H1 (cell line): Measurements from ENCODE around the gene APOL2. TPM values are rescaled to one million over a fixed set of nuclear protein-coding genes. Genes with fewer than 3 reads are reported as not detected.

Source experiments
- CTCF ChIA-PET: fragments of 300-600 bp; sonication (Branson Sonifier 250); formaldehyde crosslinking; loops from one replicate; lab custom pipeline; 2021; ENCODE audit not compliant: partially characterized antibody; lab: Charles Lee
- POLR2A ChIA-PET: fragments of 300-600 bp; sonication (Branson Sonifier 250); formaldehyde crosslinking; loops from one replicate; lab custom pipeline; 2021; ENCODE audit warnings: inconsistent platforms; ENCODE audit not compliant: partially characterized antibody; lab: Charles Lee
- DNase-seq, 2 experiments: peaks; one replicate each; pipeline versions ENCODE4 v3.0.0 to v3.0.0-alpha.2; 2010 to 2022; ENCODE audit warnings: low spot score in 2 of 2, low read depth in 1 of 2, mixed read lengths in 1 of 2
- FAIRE-seq: peaks from 2 replicates; lab custom pipeline; 2011; peaks lifted over from hg19 to GRCh38; lab: Jason Lieb, UNC
- H2AFZ ChIP-seq: 2 replicates; pipeline ENCODE4 v1.8.1; 2012; ENCODE audit warnings: low read length, inconsistent platforms
- H2AK5ac ChIP-seq: 2 replicates; pipeline ENCODE4 v1.6.1; 2013; ENCODE audit warnings: low read depth, low read length
- H2BK120ac ChIP-seq: replicated peaks from 2 replicates; pipeline ENCODE3; 2013; ENCODE audit warnings: low read depth, low read length, inconsistent platforms
- H2BK12ac ChIP-seq: 2 replicates; pipeline ENCODE4 v1.6.1; 2013; ENCODE audit warnings: low read depth, low read length
- H2BK15ac ChIP-seq: 2 replicates; pipeline ENCODE4 v1.6.1; 2013; ENCODE audit warnings: low read length
- H2BK20ac ChIP-seq: 2 replicates; pipeline ENCODE4 v1.6.1; 2013; ENCODE audit warnings: low read length
- H2BK5ac ChIP-seq: 2 replicates; pipeline ENCODE4 v1.6.1; 2013; ENCODE audit warnings: low read depth, low read length
- H3K14ac ChIP-seq: 2 replicates; pipeline ENCODE4 v1.6.1; 2013; ENCODE audit warnings: inconsistent platforms; ENCODE audit not compliant: insufficient read length
- H3K18ac ChIP-seq: 2 replicates; pipeline ENCODE4 v1.6.1; 2013; ENCODE audit warnings: low read length; ENCODE audit errors: extremely low read depth
- H3K23ac ChIP-seq: 2 replicates; pipeline ENCODE4 v1.6.1; 2013; ENCODE audit warnings: inconsistent platforms; ENCODE audit not compliant: insufficient read length
- H3K23me2 ChIP-seq: 2 replicates; pipeline ENCODE4 v1.6.1; 2013; ENCODE audit warnings: low read depth, low read length
- H3K27ac ChIP-seq: 2 replicates; pipeline ENCODE4 v1.6.1; 2011; ENCODE audit warnings: low read depth, low read length, inconsistent platforms
- H3K27me3 ChIP-seq, 4 experiments: replicated peaks in 1 of 4; 1 replicate in 1 of 4; 2 replicates in 3 of 4; pipeline versions ENCODE4 v1.6.1 to v1.8.1; 2011 to 2013; ENCODE audit warnings: low read length in 3 of 4, mild to moderate bottlenecking in 3 of 4, inconsistent platforms in 2 of 4, mixed read lengths in 2 of 4, moderate library complexity in 1 of 4; ENCODE audit not compliant: control insufficient read depth in 3 of 4, insufficient read depth in 3 of 4; ENCODE audit errors: extremely low read depth in 1 of 4
- H3K36me3 ChIP-seq, 4 experiments: 2 replicates each; pipeline versions ENCODE4 v1.6.1 to v1.8.1; 2011 to 2013; ENCODE audit warnings: mild to moderate bottlenecking in 4 of 4, low read length in 3 of 4, moderate library complexity in 2 of 4, control low read depth in 1 of 4, inconsistent platforms in 1 of 4; ENCODE audit not compliant: insufficient read depth in 4 of 4, control insufficient read depth in 2 of 4
- H3K4ac ChIP-seq: replicated peaks from 2 replicates; pipeline ENCODE3; 2013; ENCODE audit warnings: low read length, low read depth, mixed read lengths, inconsistent platforms; ENCODE audit not compliant: insufficient read length
- H3K4me1 ChIP-seq, 4 experiments: replicated peaks in 1 of 4; 1 replicate in 1 of 4; 2 replicates in 3 of 4; pipeline versions ENCODE4 v1.6.1 to v1.8.1; 2011 to 2013; ENCODE audit warnings: low read length in 3 of 4, inconsistent platforms in 2 of 4, mixed read lengths in 1 of 4; ENCODE audit not compliant: insufficient read depth in 4 of 4, control insufficient read depth in 3 of 4
- H3K4me2 ChIP-seq, 2 experiments: 2 replicates each; pipeline versions ENCODE4 v1.6.1 to v1.8.1; 2011 to 2013; ENCODE audit warnings: low read depth in 2 of 2, low read length in 2 of 2, control low read depth in 1 of 2, inconsistent platforms in 1 of 2, mild to moderate bottlenecking in 1 of 2; ENCODE audit not compliant: insufficient read depth in 1 of 2
- H3K4me3 ChIP-seq, 4 experiments: fragments of 200-600, 300-600 bp in 1 of 4; sonication (generic), shearing (Covaris generic), sonication (Bioruptor Twin) in 1 of 4; 2 replicates each; pipeline versions ENCODE4 v1.5.1 to v1.8.1; 2011 to 2016; ENCODE audit warnings: low read length in 4 of 4, low read depth in 3 of 4, control low read depth in 2 of 4, inconsistent platforms in 2 of 4, mild to moderate bottlenecking in 2 of 4, mixed read lengths in 1 of 4, moderate library complexity in 1 of 4; ENCODE audit not compliant: insufficient read depth in 2 of 4; ENCODE audit errors: extremely low read depth in 1 of 4
- H3K56ac ChIP-seq: replicated peaks from 2 replicates; pipeline ENCODE3; 2013; ENCODE audit warnings: low read depth, mild to moderate bottlenecking, mixed read lengths, low read length, inconsistent platforms; ENCODE audit not compliant: insufficient read length
- H3K79me1 ChIP-seq: 2 replicates; pipeline ENCODE4 v1.6.1; 2013; ENCODE audit warnings: low read depth, low read length, control low read depth
- H3K79me2 ChIP-seq, 2 experiments: 2 replicates each; pipeline versions ENCODE4 v1.6.1 to v1.8.1; 2012 to 2013; ENCODE audit warnings: low read length in 2 of 2, mild to moderate bottlenecking in 2 of 2, inconsistent platforms in 1 of 2; ENCODE audit not compliant: insufficient read depth in 2 of 2, control insufficient read depth in 1 of 2
- H3K9ac ChIP-seq, 4 experiments: replicated peaks in 1 of 4; 1 replicate in 1 of 4; 2 replicates in 3 of 4; pipeline versions ENCODE4 v1.6.1 to v1.8.1; 2011 to 2013; ENCODE audit warnings: low read depth in 3 of 4, low read length in 3 of 4, control low read depth in 2 of 4, mild to moderate bottlenecking in 2 of 4, moderate library complexity in 2 of 4, inconsistent platforms in 1 of 4; ENCODE audit errors: extremely low read depth in 1 of 4
- H3K9me3 ChIP-seq, 2 experiments: 2 replicates each; pipeline versions ENCODE4 v1.6.1 to v1.8.1; 2012 to 2013; ENCODE audit warnings: mild to moderate bottlenecking in 2 of 2, moderate library complexity in 2 of 2, control low read depth in 1 of 2, inconsistent platforms in 1 of 2, low read depth in 1 of 2, low read length in 1 of 2, mixed read lengths in 1 of 2; ENCODE audit not compliant: insufficient read depth in 2 of 2
- H4K20me1 ChIP-seq, 2 experiments: replicated peaks in 1 of 2; 2 replicates each; pipeline versions ENCODE3 to v1.8.1; 2011 to 2013; ENCODE audit warnings: inconsistent platforms in 2 of 2, low read length in 2 of 2, mild to moderate bottlenecking in 1 of 2; ENCODE audit not compliant: insufficient read depth in 2 of 2, control insufficient read depth in 1 of 2
- H4K5ac ChIP-seq: 2 replicates; pipeline ENCODE4 v1.6.1; 2013; ENCODE audit warnings: low read length, low read depth, mixed read lengths, inconsistent platforms; ENCODE audit not compliant: insufficient read length
- H4K8ac ChIP-seq: 2 replicates; pipeline ENCODE4 v1.8.0; 2013; ENCODE audit warnings: mild to moderate bottlenecking, moderate library complexity, low read length, inconsistent platforms; ENCODE audit not compliant: insufficient read depth; ENCODE audit errors: extremely low read depth
- H4K91ac ChIP-seq: replicated peaks from 2 replicates; pipeline ENCODE3; 2013; ENCODE audit warnings: low read length, mixed read lengths, inconsistent platforms; ENCODE audit not compliant: insufficient read length
- ATF3 ChIP-seq: IDR thresholded peaks from 2 replicates; pipeline ENCODE4 v1.6.1; 2011; ENCODE audit warnings: low read depth, mild to moderate bottlenecking, low read length; ENCODE audit not compliant: insufficient read depth
- BCL11A ChIP-seq, 2 experiments: IDR thresholded peaks; one replicate each; pipeline ENCODE4 v1.6.1; 2011; ENCODE audit warnings: low read depth in 2 of 2, low read length in 2 of 2, mild to moderate bottlenecking in 2 of 2
- CREB1 ChIP-seq: IDR thresholded peaks from 2 replicates; pipeline ENCODE4 v1.6.1; 2012; ENCODE audit warnings: inconsistent platforms
- HDAC2 ChIP-seq, 2 experiments: fragments of 300-600 bp in 1 of 2; sonication (generic) in 1 of 2; IDR thresholded peaks; 2 replicates each; pipeline ENCODE4 v1.6.1; 2011 to 2012; ENCODE audit warnings: low read depth in 2 of 2, low read length in 2 of 2, mild to moderate bottlenecking in 2 of 2, moderate library complexity in 2 of 2, borderline replicate concordance in 1 of 2, inconsistent platforms in 1 of 2
- SIN3A ChIP-seq, 2 experiments: IDR thresholded peaks in 1 of 2; conservative IDR thresholded peaks in 1 of 2; 2 replicates each; pipeline ENCODE4 v1.6.1; 2011 to 2012; ENCODE audit warnings: low read length in 2 of 2, improper control_type of control experiment in 1 of 2, low read depth in 1 of 2, mild to moderate bottlenecking in 1 of 2
- TBP ChIP-seq: IDR thresholded peaks from 2 replicates; pipeline ENCODE4 v1.6.1; 2011; ENCODE audit warnings: low read depth, low read length, improper control_type of control experiment
- YY1 ChIP-seq: IDR thresholded peaks from 2 replicates; pipeline ENCODE4 v1.6.1; 2011; ENCODE audit warnings: low read depth, mild to moderate bottlenecking, low read length
- ZNF274 ChIP-seq: IDR thresholded peaks from 2 replicates; pipeline ENCODE4 v1.7.0; 2012; ENCODE audit warnings: low read length, borderline replicate concordance; ENCODE audit errors: extremely low read depth
- WGBS, 2 experiments: shearing (Covaris generic) in 1 of 2; methylation state at CpG; one replicate each; pipeline versions ENCODE4 v1.1.6 to v1.1.7; 2013 to 2015; ENCODE audit warnings: low lambda C conversion rate in 2 of 2, mixed read lengths in 2 of 2, inconsistent platforms in 1 of 2, low coverage in 1 of 2, missing lambda C conversion rate in 1 of 2; ENCODE audit not compliant: insufficient replicate concordance in 2 of 2, insufficient coverage in 1 of 2, insufficient read length in 1 of 2; ENCODE audit errors: extremely low coverage in 1 of 2, missing lambda C conversion rate in 1 of 2; 5-methylcytosine and 5-hydroxymethylcytosine counted together
- polyA plus RNA-seq, 7 experiments: library from polyadenylated mRNA; depleted of rRNA in 3 of 7; stranded (reverse) in 5 of 7; unstranded in 2 of 7; fragments of >200 nt in 5 of 7; fragments of 200-250 nt in 2 of 7; gene quantifications; 1 replicate in 5 of 7; 2 replicates in 1 of 7; 4 replicates in 1 of 7; pipeline versions ENCODE4 v1.2.1 to v1.2.3, GENCODE V29; 2011 to 2013; ENCODE audit warnings: missing spikeins in 2 of 7, mixed read lengths in 2 of 7
- total RNA-seq: library from RNA; stranded (reverse); fragmentation: NEBNext Ultra II Directional; extraction: Animal tissue kit (Norgen Biotek cat#: 25700); gene quantifications from 2 replicates; pipeline ENCODE4 v1.2.1, GENCODE V29; 2021
- TF ChIP-seq, protein P1 (sequence below): IDR thresholded peaks from 2 replicates; pipeline ENCODE4 v1.6.1; 2012; ENCODE audit warnings: inconsistent platforms

Gene APOL2
- total and polyA plus RNA-seq, 2 of the 8 experiments (the other 6 are each of a cell fraction or from before 2014, with no cell fraction given): 8.1 to 11.0 TPM

GRCh38 chr22:36232715-36233401 is 6.5 kb downstream of the APOL2 start:
- H4K8ac ChIP-seq: no peak overlapping the region
- POLR2A ChIA-PET: interaction anchor here (0.7 kb wide), 1 partner anchor 29 kb away, joined by 3 read pairs; no protein-coding TSS in a partner anchor

More at GRCh38 chr22:36232715-36233401, 6.5 kb downstream of the APOL2 start:
- Histone ChIP-seq H2AK5ac (no peak overlapping the region), H2BK120ac (no peak overlapping the region), H4K91ac (no peak overlapping the region), H3K14ac (no peak overlapping the region), H3K9me3 (no peaks in the 10 kb centered on the region), H3K4me1 (peaks cover 0 to 3% (median 0%) of the 10 kb centered on the region in 4 experiments; a peak in 1 of 7 replicates), H2AFZ (no peak overlapping the region), H3K4ac (no peak overlapping the region), H3K9ac (no peak overlapping the region), H2BK15ac (no peak overlapping the region), H3K36me3 (peaks cover 0 to 3% (median 0%) of the 10 kb centered on the region in 4 experiments; a peak in 3 of 8 replicates), H2BK20ac (no peak overlapping the region), H3K18ac (no peak overlapping the region), H3K79me1 (no peaks in the 10 kb centered on the region), H3K56ac (no peak overlapping the region), H4K5ac (no peak overlapping the region), H3K4me2 (no peak overlapping the region), H3K27ac (no peak overlapping the region; the same call in 1 of the 2 replicates), H3K4me3 (no peak overlapping the region), H3K27me3 (no peaks in the 10 kb centered on the region), H4K20me1 (no peaks in the 10 kb centered on the region), H3K79me2 (no peaks in the 10 kb centered on the region), H3K23ac (no peak overlapping the region), H3K23me2 (no peaks in the 10 kb centered on the region; the same call in 1 of the 2 replicates), H2BK12ac (no peak overlapping the region), H2BK5ac (no peak overlapping the region)
- TF ChIP-seq BCL11A (IDR thresholded peaks at IDR 0.05; ENCODE audit: low read depth in 2 of 2, low read length in 2 of 2): no peak
- TF ChIP-seq, protein P1, sequence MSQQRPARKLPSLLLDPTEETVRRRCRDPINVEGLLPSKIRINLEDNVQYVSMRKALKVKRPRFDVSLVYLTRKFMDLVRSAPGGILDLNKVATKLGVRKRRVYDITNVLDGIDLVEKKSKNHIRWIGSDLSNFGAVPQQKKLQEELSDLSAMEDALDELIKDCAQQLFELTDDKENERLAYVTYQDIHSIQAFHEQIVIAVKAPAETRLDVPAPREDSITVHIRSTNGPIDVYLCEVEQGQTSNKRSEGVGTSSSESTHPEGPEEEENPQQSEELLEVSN: no peak
- TF ChIP-seq CREB1: no peak
- no peak for TF ChIP-seq HDAC2 (IDR thresholded peaks at IDR 0.05; ENCODE audit: borderline replicate concordance in 1 of 2, low read depth in 2 of 2, low read length in 2 of 2)
- no peak for TF ChIP-seq TBP
- no peak for TF ChIP-seq SIN3A (conservative IDR thresholded peaks at IDR 0.05 in 1 of 2, IDR thresholded peaks at IDR 0.05 in 1 of 2; ENCODE audit: low read depth in 1 of 2, low read length in 2 of 2)
- no peak for TF ChIP-seq YY1
- no peak for TF ChIP-seq ZNF274
- no peak for TF ChIP-seq ATF3
- DNase-seq (no peak), FAIRE-seq (no peak)
- WGBS, 2 experiments: 83% methylated on average over 12 of the region's 13 CpGs; no CpG with 5 or more reads in 1 of the 2 experiments
- CTCF ChIA-PET: interaction anchor here (1.0 to 1.6 kb wide), 3 partner anchors 29 to 254 kb away, joined by 3 to 7 read pairs (median 4); no protein-coding TSS in a partner anchor
